ENCODE results near the gene PLPPR3. TPM values are rescaled to one million over a fixed set of nuclear protein-coding genes. Genes with fewer than 3 reads are reported as not detected.

The PLPPR3 gene
- total and polyA plus RNA-seq, 9 of the 15 experiments (the other 6 are each of a cell fraction or from before 2014, with no cell fraction given), result 0.01 to 48.2 (median 8.6) TPM

DNA sequence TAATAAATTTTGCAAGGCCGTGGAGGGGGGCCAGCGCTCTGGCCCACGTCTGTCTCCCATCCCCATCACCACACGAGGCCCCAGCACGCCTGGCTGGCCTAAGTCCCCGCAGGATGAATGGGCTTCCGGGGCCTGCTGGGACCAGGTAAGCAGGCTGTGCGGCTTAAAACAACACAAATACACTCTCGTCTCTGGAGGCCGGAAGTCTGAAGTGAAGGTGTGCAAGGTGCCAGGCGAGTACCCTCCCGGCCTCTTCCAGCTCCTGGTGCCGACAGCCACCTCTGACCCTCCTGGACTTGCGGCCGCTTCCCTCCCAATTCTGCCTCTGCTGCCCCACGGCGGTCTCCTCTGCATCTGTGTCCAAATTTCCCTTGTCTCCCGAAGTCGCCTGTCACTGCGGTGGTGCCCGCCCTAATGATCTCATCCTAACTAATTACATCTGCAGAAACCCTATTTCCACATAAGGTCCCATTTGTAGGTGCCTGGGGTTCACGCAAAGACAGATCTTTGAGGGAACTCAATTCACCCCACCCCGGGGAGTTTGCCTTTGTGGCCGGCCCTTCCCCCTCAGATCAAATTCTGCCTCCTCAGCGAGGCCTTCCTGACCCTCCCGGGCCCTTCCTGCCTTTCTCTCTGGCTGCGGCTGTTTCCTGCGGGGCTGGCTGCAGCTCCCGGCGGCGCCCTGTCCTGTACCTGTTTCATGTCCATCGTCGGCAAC, 32.6 kb downstream of the PLPPR3 start (continued):
- TF ChIP-seq NFRKB (IDR thresholded peaks at IDR 0.05; ENCODE audit: low read depth), result 0 out of 2 replicates have a peak, but pooled peaks have one; percentile 25
- TF ChIP-seq EP400 (IDR thresholded peaks at IDR 0.05), result peak; percentile 38; the same call in 1 of the 2 replicates
- no peak for TF ChIP-seq FOXK1 (CRISPR knock-in tag; IDR thresholded peaks at IDR 0.05; ENCODE audit: borderline replicate concordance)
- TF ChIP-seq MCM2 (IDR thresholded peaks at IDR 0.05; ENCODE audit: low read depth), result no peak
- no peak for TF ChIP-seq GATAD2A (IDR thresholded peaks at IDR 0.05)
- no peak for TF ChIP-seq PTTG1 (tag; IDR thresholded peaks at IDR 0.05; ENCODE audit: low read depth)
- TF ChIP-seq SETDB1 (IDR thresholded peaks at IDR 0.05; ENCODE audit: low read length), result no peak
- TF ChIP-seq CEBPB (tag; IDR thresholded peaks at IDR 0.05), result 0 out of 2 replicates have a peak, but pooled peaks have one; percentile 6
- TF ChIP-seq NCOA4 (IDR thresholded peaks at IDR 0.05; ENCODE audit: partially characterized antibody), result no peak
- TF ChIP-seq BRCA1 (IDR thresholded peaks at IDR 0.05), result no peak
- no peak for TF ChIP-seq BRCA1 (CRISPR knock-in tag; IDR thresholded peaks at IDR 0.05)
- TF ChIP-seq PTRF (tag; IDR thresholded peaks at IDR 0.05), result no peak
- no peak for TF ChIP-seq NFATC3 (IDR thresholded peaks at IDR 0.05)
- peak; percentile 5; the same call in 1 of the 2 replicates for TF ChIP-seq ESRRA (IDR thresholded peaks at IDR 0.05; ENCODE audit: borderline replicate concordance, low read depth)
- TF ChIP-seq ZKSCAN3 (CRISPR knock-in tag; IDR thresholded peaks at IDR 0.05), result no peak
- TF ChIP-seq SIN3B (IDR thresholded peaks at IDR 0.05; ENCODE audit: low read depth), result no peak
- no peak for TF ChIP-seq PHTF2 (CRISPR knock-in tag; IDR thresholded peaks at IDR 0.05)
- no peak for TF ChIP-seq ZMIZ1 (IDR thresholded peaks at IDR 0.05; ENCODE audit: low read depth in 2 of 2, low read length in 2 of 2)
- TF ChIP-seq, protein P1, sequence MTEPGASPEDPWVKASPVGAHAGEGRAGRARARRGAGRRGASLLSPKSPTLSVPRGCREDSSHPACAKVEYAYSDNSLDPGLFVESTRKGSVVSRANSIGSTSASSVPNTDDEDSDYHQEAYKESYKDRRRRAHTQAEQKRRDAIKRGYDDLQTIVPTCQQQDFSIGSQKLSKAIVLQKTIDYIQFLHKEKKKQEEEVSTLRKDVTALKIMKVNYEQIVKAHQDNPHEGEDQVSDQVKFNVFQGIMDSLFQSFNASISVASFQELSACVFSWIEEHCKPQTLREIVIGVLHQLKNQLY (CRISPR knock-in tag; conservative IDR thresholded peaks at IDR 0.05), result no peak
- no peak for TF ChIP-seq ZC3H4 (CRISPR knock-in tag; IDR thresholded peaks at IDR 0.05; ENCODE audit: borderline replicate concordance)
- 0 out of 2 replicates have a peak, but pooled peaks have one; percentile 23 for TF ChIP-seq MAX (CRISPR knock-in tag; IDR thresholded peaks at IDR 0.05)

Data from K562 (cell line).